ENCODE data around the gene PARD3B.

The PARD3B gene

GRCh38 chr2:204717591-204717990 is 172.3 kb downstream of the PARD3B start:
- in situ Hi-C loops (cut with MboI; ENCODE audit: low sequenced_read_pairs, unreplicated experiment), result no loop called here
- no peak for DNase-seq (ENCODE audit: low spot score)
- TF ChIP-seq CTCF (IDR thresholded peaks at IDR 0.05; ENCODE audit: borderline replicate concordance, control extremely low read depth, extremely low read depth, insufficient read depth, missing control alignments), result no peak

DNA sequence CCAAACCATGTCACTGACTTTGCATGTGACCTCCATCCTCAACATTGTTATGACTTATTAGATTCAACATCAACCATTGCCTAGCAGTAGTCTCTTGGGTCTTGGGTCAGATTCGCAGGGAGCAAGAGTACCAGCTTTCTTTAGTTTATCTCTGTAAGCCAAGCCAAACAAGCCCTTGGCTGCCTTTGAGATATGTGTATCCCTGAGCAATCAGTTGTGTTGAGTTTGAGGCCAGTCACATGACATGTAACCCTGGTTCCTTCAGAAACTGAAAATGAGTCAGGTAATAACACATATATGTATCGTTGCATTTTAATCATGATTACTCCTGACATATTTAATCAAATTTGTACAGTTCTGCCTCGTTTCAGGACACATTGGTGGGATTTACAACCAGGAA is 173.3 kb downstream of the PARD3B start:
- in situ Hi-C loops (cut with MboI; ENCODE audit: low sequenced_read_pairs, unreplicated experiment), result no loop called here

DNA sequence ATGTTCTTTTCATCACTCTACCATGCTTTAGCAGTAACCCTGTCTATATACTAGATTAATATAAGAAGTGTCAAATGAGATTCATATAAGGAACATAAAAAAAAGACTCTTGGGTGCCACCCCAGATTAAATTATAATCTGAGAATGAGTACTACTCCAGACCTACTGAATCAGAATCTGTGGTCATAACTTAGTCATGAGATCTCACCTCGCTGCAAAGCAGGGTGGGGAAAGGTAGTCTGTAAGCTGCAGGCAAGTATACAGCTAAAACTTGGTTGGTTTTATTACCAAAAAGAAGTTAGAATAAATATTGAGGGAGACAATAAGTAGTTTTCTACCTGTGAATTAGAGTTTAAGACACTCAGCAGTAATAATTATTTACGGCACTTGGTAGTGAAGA is 175.6 kb downstream of the PARD3B start:
- in situ Hi-C loops (cut with MboI; ENCODE audit: low sequenced_read_pairs, unreplicated experiment), result no loop called here
- no peak for TF ChIP-seq CTCF (IDR thresholded peaks at IDR 0.05; ENCODE audit: borderline replicate concordance, control extremely low read depth, extremely low read depth, insufficient read depth, missing control alignments)
- no peak for DNase-seq (ENCODE audit: low spot score)

More for the DNA sequence above, 173.3 kb downstream of the PARD3B start:
- no peak for DNase-seq (ENCODE audit: low spot score)
- TF ChIP-seq CTCF (IDR thresholded peaks at IDR 0.05; ENCODE audit: borderline replicate concordance, control extremely low read depth, extremely low read depth, insufficient read depth, missing control alignments), result no peak

DNA sequence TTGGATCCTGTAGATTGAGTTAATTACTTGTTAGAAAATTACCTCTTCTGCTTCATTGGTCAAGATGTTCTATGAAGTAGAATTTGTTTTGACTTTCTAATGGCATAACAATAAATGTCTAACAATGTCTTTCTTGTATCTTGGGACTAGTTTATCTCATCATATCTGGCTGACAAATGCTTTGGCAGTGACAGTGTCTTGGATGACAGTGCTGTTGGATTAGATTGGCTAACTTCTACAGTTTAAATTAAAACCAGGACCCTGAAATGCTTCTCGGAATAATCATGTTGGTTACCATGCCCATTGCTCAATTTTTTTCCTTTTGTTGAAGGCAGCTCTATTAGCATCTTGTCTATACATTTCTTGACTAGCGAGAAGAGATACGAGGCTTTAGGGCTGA is 176.9 kb downstream of the PARD3B start:
- in situ Hi-C loops (cut with MboI; ENCODE audit: low sequenced_read_pairs, unreplicated experiment), result no loop called here
- no peak for DNase-seq (ENCODE audit: low spot score)
- TF ChIP-seq CTCF (IDR thresholded peaks at IDR 0.05; ENCODE audit: borderline replicate concordance, control extremely low read depth, extremely low read depth, insufficient read depth, missing control alignments), result no peak

DNA sequence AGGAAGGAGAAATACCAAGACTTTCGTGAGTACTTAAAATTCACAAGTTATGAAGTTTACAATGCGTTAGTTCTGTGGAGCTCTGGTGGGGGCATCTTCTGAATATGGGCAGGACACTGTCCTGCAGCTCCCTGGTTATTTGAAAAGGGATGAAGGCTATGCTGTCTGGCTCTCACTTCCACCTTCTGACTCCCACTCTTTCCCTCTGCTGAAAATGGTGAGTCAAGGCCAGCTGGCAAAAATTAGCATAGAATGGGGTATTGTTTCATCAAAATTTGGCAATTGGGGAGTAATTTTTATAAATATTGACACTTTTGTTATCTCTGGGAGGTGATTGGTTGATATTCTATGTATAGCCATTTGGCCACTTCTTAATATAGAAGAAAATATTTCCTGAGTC is 177.4 kb downstream of the PARD3B start:
- TF ChIP-seq CTCF (IDR thresholded peaks at IDR 0.05; ENCODE audit: borderline replicate concordance, control extremely low read depth, extremely low read depth, insufficient read depth, missing control alignments), result no peak
- in situ Hi-C loops (cut with MboI; ENCODE audit: low sequenced_read_pairs, unreplicated experiment), result no loop called here
- DNase-seq (ENCODE audit: low spot score), result no peak

- no peak for TF ChIP-seq CTCF (IDR thresholded peaks at IDR 0.05; ENCODE audit: borderline replicate concordance, control extremely low read depth, extremely low read depth, insufficient read depth, missing control alignments)
- no peak for DNase-seq (ENCODE audit: low spot score)
- in situ Hi-C loops (cut with MboI; ENCODE audit: low sequenced_read_pairs, unreplicated experiment), result no loop called here
Measured at GRCh38 chr2:204725693-204726360, 180.6 kb downstream of the PARD3B start.

All from GM13976 (cell line).